OCI-LY3 (cell line): ENCODE data around the gene DNASE2B.

ENCODE experiments used
- H2AFZ ChIP-seq: fragments of 200-600, 300-600 bp; shearing (Covaris generic); 2 replicates; pipeline ENCODE4 v1.6.0; 2014; ENCODE audit warnings: antibody characterized with exemption, low read depth, low read length
- H3K27ac ChIP-seq: fragments of 200-600, 300-600 bp; sonication (generic); 2 replicates; pipeline ENCODE4 v1.5.1; 2014; ENCODE audit warnings: mild to moderate bottlenecking, low read length, moderate library complexity, mixed read lengths
- H3K27me3 ChIP-seq: fragments of 200-600, 300-600 bp; sonication (generic); 2 replicates; pipeline ENCODE4 v1.6.1; 2014; ENCODE audit warnings: low read depth, low read length, mixed read lengths
- H3K36me3 ChIP-seq: fragments of 200-600, 300-600 bp; sonication (generic); replicated peaks from 2 replicates; pipeline ENCODE3; 2014; ENCODE audit warnings: low read depth, low read length, mixed read lengths
- H3K4me1 ChIP-seq: fragments of 300-600, 200-600 bp; sonication (generic); 2 replicates; pipeline ENCODE4 v1.6.1; 2014; ENCODE audit warnings: low read length, mixed read lengths
- H3K4me2 ChIP-seq: fragments of 200-600, 300-600 bp; sonication (generic); 2 replicates; pipeline ENCODE4 v1.6.1; 2014; ENCODE audit warnings: low read length, mixed read lengths
- H3K4me3 ChIP-seq: fragments of 300-600, 200-600 bp; sonication (generic); 2 replicates; pipeline ENCODE4 v1.5.1; 2014; ENCODE audit warnings: antibody characterized with exemption, mild to moderate bottlenecking, low read length, moderate library complexity
- H3K79me2 ChIP-seq: fragments of 300-600, 200-600 bp; shearing (Covaris generic); 2 replicates; pipeline ENCODE4 v1.6.1; 2014; ENCODE audit warnings: mild to moderate bottlenecking, low read length, mixed read lengths
- H3K9ac ChIP-seq: fragments of 300-600, 200-600 bp; shearing (Covaris generic); 2 replicates; pipeline ENCODE4 v1.6.0; 2014; ENCODE audit warnings: mild to moderate bottlenecking, low read length, moderate library complexity
- H3K9me3 ChIP-seq: fragments of 200-600, 300-600 bp; shearing (Covaris generic); 2 replicates; pipeline ENCODE4 v1.6.1; 2014; ENCODE audit warnings: low read length, mixed read lengths; ENCODE audit not compliant: insufficient read depth
- H4K20me1 ChIP-seq: fragments of 200-600, 300-600 bp; sonication (generic); 2 replicates; pipeline ENCODE4 v1.6.1; 2016; ENCODE audit warnings: low read length, mixed read lengths; ENCODE audit not compliant: insufficient read depth
- CTCF ChIP-seq: fragments of 200-600, 300-600 bp; sonication (generic); IDR thresholded peaks from 2 replicates; pipeline ENCODE4 v1.5.1; 2014; ENCODE audit warnings: antibody characterized with exemption, low read length, low read depth
- EZH2phosphoT487 ChIP-seq: fragments of 200-600 bp; shearing (Covaris generic); IDR thresholded peaks from 2 replicates; pipeline ENCODE4 v1.6.1; 2018; ENCODE audit warnings: antibody characterized with exemption, mixed run types, low read depth

Gene DNASE2B

GRCh38 chr1:84433258-84434080 lies 35.2 kb downstream of the DNASE2B start:
- Histone ChIP-seq H3K4me2 (peak overlapping the region; percentile 70), H3K4me1 (peaks cover 23% of the 10 kb centered on the region), H3K27ac (no peak overlapping the region), H3K4me3 (peak overlapping the region; percentile 72), H2AFZ (peak overlapping the region; percentile 47; the same call in 1 of the 2 replicates), H4K20me1 (no peaks in the 10 kb centered on the region), H3K27me3 (no peaks in the 10 kb centered on the region), H3K36me3 (no peaks in the 10 kb centered on the region), H3K79me2 (no peaks in the 10 kb centered on the region), H3K9me3 (no peaks in the 10 kb centered on the region), H3K9ac (peak overlapping the region; percentile 9)
- TF ChIP-seq CTCF (peak; percentile 72), EZH2phosphoT487 (no peak)

- H3K9me3 ChIP-seq, result no peaks in the 10 kb centered on the region
Observed at GRCh38 chr1:84434081-84434769, 35.9 kb downstream of the DNASE2B start.

GRCh38 chr1:84434801-84435549 lies 36.7 kb downstream of the DNASE2B start:
- H3K9ac ChIP-seq, result no peak overlapping the region
- no peaks in the 10 kb centered on the region for H3K9me3 ChIP-seq
- no peak overlapping the region for H3K27ac ChIP-seq
- no peak for TF ChIP-seq CTCF
- H4K20me1 ChIP-seq, result no peaks in the 10 kb centered on the region
- no peak overlapping the region for H3K4me3 ChIP-seq
- no peaks in the 10 kb centered on the region for H3K79me2 ChIP-seq
- no peaks in the 10 kb centered on the region for H3K36me3 ChIP-seq
- H3K4me1 ChIP-seq, result peaks cover 23% of the 10 kb centered on the region
- H3K4me2 ChIP-seq, result peak overlapping the region; percentile 17
- H3K27me3 ChIP-seq, result no peaks in the 10 kb centered on the region
- no peak overlapping the region; the same call in 1 of the 2 replicates for H2AFZ ChIP-seq

More at GRCh38 chr1:84434081-84434769, 35.9 kb downstream of the DNASE2B start:
- Histone ChIP-seq H3K9ac (no peak overlapping the region), H3K4me3 (no peak overlapping the region), H4K20me1 (no peaks in the 10 kb centered on the region), H3K4me2 (peak overlapping the region; percentile 70; the same call in 1 of the 2 replicates), H3K27me3 (no peaks in the 10 kb centered on the region), H2AFZ (no peak overlapping the region), H3K27ac (no peak overlapping the region), H3K4me1 (peaks cover 23% of the 10 kb centered on the region), H3K36me3 (no peaks in the 10 kb centered on the region), H3K79me2 (no peaks in the 10 kb centered on the region)
- TF ChIP-seq EZH2phosphoT487, result no peak
- no peak for TF ChIP-seq CTCF
